Body of pancreas (tissue), 4 donors: ENCODE data around the gene CLN3. TPM values are rescaled to one million over a fixed set of nuclear protein-coding genes. Genes with fewer than 3 reads are reported as not detected.

Source experiments
- ATAC-seq: fragments of 150-250 bp; one replicate; pipeline ENCODE4 v1.9.1; 2016
- DNase-seq, 4 donors: peaks; one replicate each; pipeline ENCODE4 v3.0.0-alpha.2; 2019
- H3K27ac ChIP-seq, 4 donors: fragments of 200-600 bp; sonication (generic); 1 replicate in 3 of 4; 2 replicates in 1 of 4; pipeline versions ENCODE4 v1.5.1 to v1.6.1; 2016 to 2019; ENCODE audit warnings: mild to moderate bottlenecking in 1 of 4, mixed read lengths in 1 of 4, moderate library complexity in 1 of 4
- H3K27me3 ChIP-seq, 2 donors: fragments of 200-600 bp; sonication (generic); one replicate each; pipeline ENCODE4 v1.6.0; 2016; ENCODE audit warnings: mild to moderate bottlenecking in 1 of 2
- H3K36me3 ChIP-seq, 2 donors: fragments of 200-600 bp; sonication (generic); replicated peaks in 1 of 2; 2 replicates each; pipeline ENCODE4 v1.5.1; 2016; ENCODE audit warnings: low read depth in 2 of 2; ENCODE audit not compliant: insufficient read depth in 1 of 2
- H3K4me1 ChIP-seq: fragments of 200-600 bp; sonication (generic); one replicate; pipeline ENCODE4 v1.6.0; 2016
- H3K4me3 ChIP-seq, 2 donors: fragments of 200-600 bp; sonication (generic); 1 replicate in 1 of 2; 2 replicates in 1 of 2; pipeline ENCODE4 v1.5.1; 2016 to 2019
- H3K9me3 ChIP-seq, 3 donors: fragments of 200-600 bp; sonication (generic); 1 replicate in 2 of 3; 2 replicates in 1 of 3; pipeline ENCODE4 v1.5.1; 2016
- CTCF ChIP-seq, 7 experiments: fragments of 450-650 bp in 4 of 7; fragments of 200-600 bp in 3 of 7; sonication (generic) in 3 of 7; IDR thresholded peaks; one replicate each; pipeline ENCODE4 v1.5.1; 2016 to 2019; ENCODE audit warnings: antibody characterized with exemption in 7 of 7
- POLR2A ChIP-seq, 3 donors: fragments of 450-650 bp; IDR thresholded peaks; one replicate each; pipeline ENCODE4 v1.6.1; 2016; ENCODE audit warnings: antibody characterized with exemption in 3 of 3, mild to moderate bottlenecking in 2 of 3
- WGBS, 2 donors: methylation state at CpG; one replicate each; pipeline ENCODE4 v1.1.5; 2017; 5-methylcytosine and 5-hydroxymethylcytosine counted together
- intact Hi-C: fragments of 100-400 bp; cut with DNase I; formaldehyde crosslinking; loops from one replicate; pipeline ENCODE4 v1.15.1; 2023
- total RNA-seq, 2 donors: library from RNA; depleted of rRNA; stranded (reverse); fragments of >200 nt; gene quantifications; one replicate each; pipeline ENCODE4 v1.1.0, GENCODE V29; 2016

CLN3 gene
- total RNA-seq, result 10 to 100 TPM; 28.0 to 29.6 TPM

DNA sequence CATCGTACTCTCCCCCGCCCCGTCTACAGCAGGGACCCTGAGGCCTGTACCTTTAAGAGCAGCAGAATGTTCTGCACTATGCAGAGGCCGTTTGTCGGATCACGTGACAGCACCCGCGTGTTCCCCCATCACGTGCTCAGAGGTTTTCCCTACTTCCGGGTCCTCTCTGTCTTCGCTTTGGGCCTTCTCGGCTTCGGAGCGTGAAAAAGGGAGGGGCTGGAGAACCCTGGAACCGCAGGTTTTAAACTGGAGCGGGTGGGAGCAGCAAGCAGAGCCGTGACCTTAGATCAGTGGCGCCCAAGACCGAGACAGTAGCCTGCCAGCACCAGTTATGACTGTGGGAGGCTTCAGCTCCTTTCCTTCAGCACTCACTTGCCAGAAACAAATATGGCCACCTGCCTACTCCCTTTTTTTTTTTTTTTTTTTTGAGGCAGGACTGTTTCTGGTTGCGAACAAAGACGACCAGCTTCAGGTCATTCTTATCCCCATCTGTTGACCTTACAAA is at the start of gene CLN3:
Gene CLN3 (minus strand): TSS at position 105 of the 505 bp plus-strand sequence. CDS start 315 bp downstream, outside the sequence.
- Histone ChIP-seq H3K9me3 (no peaks in the 10 kb centered on the region), H3K4me3 (peak within 1 kb of the TSS; percentile 84 to 97), H3K36me3 (peaks cover 0 to 2% of the 10 kb centered on the region in 2 donors), H3K27me3 (no peaks in the 10 kb centered on the region), H3K27ac (peak within 1 kb of the TSS; percentile 87 to 99 (median 96)), H3K4me1 (peaks cover 4% of the 10 kb centered on the region)
- intact Hi-C loops, result no loop called here
- DNase-seq, result peak; percentile 93 to 97 (median 96)
- 0% methylated on average over 7 to 21 of the region's 21 CpGs for WGBS, 2 donors
- peak; percentile 97 for ATAC-seq
- TF ChIP-seq POLR2A (IDR thresholded peaks at IDR 0.05) (peak in 1 of 3 donors; percentile 25), CTCF (IDR thresholded peaks at IDR 0.05) (peak in 1 of 7 experiments; percentile 20)

DNA sequence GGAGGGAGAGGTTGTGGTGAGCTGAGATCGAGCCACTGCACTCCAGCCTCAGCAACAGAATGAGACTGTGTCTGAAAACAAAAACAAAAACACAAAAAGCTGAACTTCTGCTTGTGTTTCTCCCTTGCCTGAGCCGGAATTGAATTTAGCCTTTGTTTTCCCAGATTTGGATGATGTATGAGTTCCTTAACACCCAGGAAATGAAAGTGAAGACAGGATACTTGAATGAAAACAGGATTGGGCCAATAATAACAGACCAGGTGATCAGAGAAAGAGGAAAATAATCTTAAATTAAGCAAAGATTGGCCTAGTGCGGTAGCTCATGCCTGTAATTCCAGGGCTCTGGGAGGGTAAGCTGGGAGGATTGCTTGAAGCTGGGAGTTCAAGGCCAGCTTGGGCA is 48.5 kb upstream of the CLN3 start:
- H3K4me3 ChIP-seq, result no peak overlapping the region
- whole genome bisulfite sequencing, 2 donors, result 76 to 80% methylated on average over 3 of the region's 3 CpGs
- H3K27ac ChIP-seq, result peak overlapping the region in 1 of 4 donors; percentile 90
- H3K4me1 ChIP-seq, result peaks cover 35% of the 10 kb centered on the region
- no peaks in the 10 kb centered on the region for H3K9me3 ChIP-seq
- H3K27me3 ChIP-seq, result no peaks in the 10 kb centered on the region
- no peak for TF ChIP-seq POLR2A (IDR thresholded peaks at IDR 0.05)
- TF ChIP-seq CTCF (IDR thresholded peaks at IDR 0.05), result no peak
- DNase-seq (no peak), ATAC-seq (no peak)
- H3K36me3 ChIP-seq, result no peaks in the 10 kb centered on the region
- intact Hi-C loops, result no loop called here

GRCh38 chr16:28538733-28539596 is 47.1 kb upstream of the CLN3 start, which contains the start of gene NUPR1:
Gene NUPR1 (minus strand): TSS chr16:28538974. CDS start chr16:28538907, 67 bp downstream.
- Histone ChIP-seq H3K4me3 (peak within 1 kb of the TSS; percentile 13 to 16), H3K27me3 (no peaks in the 10 kb centered on the region), H3K9me3 (no peaks in the 10 kb centered on the region), H3K4me1 (peaks cover 47% of the 10 kb centered on the region), H3K36me3 (no peaks in the 10 kb centered on the region), H3K27ac (peak within 1 kb of the TSS; percentile 78 to 93 (median 90))
- intact Hi-C loops, result loop anchor here (5.0 kb wide), 1 partner anchor 42 kb away; no protein-coding TSS in a partner anchor
- DNase-seq (peak; percentile 96 to 99 (median 98)), ATAC-seq (peak; percentile 95)
- 11 to 12% methylated on average over 18 to 22 of the region's 22 CpGs for WGBS, 2 donors
- TF ChIP-seq CTCF (IDR thresholded peaks at IDR 0.05) (no peak), POLR2A (IDR thresholded peaks at IDR 0.05) (peak; percentile 86 to 97 (median 95))

- H3K27ac ChIP-seq, result peak overlapping the region; percentile 78 to 93 (median 90)
- DNase-seq, result peak; percentile 20 to 47 (median 32)
- TF ChIP-seq POLR2A (IDR thresholded peaks at IDR 0.05), result peak in 1 of 3 donors; percentile 5
- peak in 1 of 7 experiments; percentile 13 for TF ChIP-seq CTCF (IDR thresholded peaks at IDR 0.05)
- no peaks in the 10 kb centered on the region for H3K9me3 ChIP-seq
- H3K4me3 ChIP-seq, result peak overlapping the region; percentile 13 to 16
- intact Hi-C loops, result loop anchor here (5.0 kb wide), 1 partner anchor 41 kb away; no protein-coding TSS in a partner anchor
- ATAC-seq, result peak; percentile 0
- H3K27me3 ChIP-seq, result no peaks in the 10 kb centered on the region
- H3K4me1 ChIP-seq, result peaks cover 56% of the 10 kb centered on the region
- 31 to 44% methylated on average over 13 of the region's 13 CpGs for WGBS, 2 donors
- no peaks in the 10 kb centered on the region for H3K36me3 ChIP-seq
Measured at GRCh38 chr16:28537964-28538732, 46.3 kb upstream of the CLN3 start.
